Mesenchymal stem cell (in vitro differentiated cells and primary cell): ENCODE results near the gene H2BW2.
"Not testable (repeated sequence)": the region's sequence is repeated elsewhere in the genome, so short reads cannot be mapped to it uniquely, and the experiment has no call there.

Experiments used
- DNase-seq: peaks from one replicate; pipeline ENCODE4 v3.0.0-alpha.2; 2013
- H2AFZ ChIP-seq: one replicate; pipeline ENCODE4 v1.6.1; 2013; ENCODE audit warnings: low read depth, mild to moderate bottlenecking, control low read depth, inconsistent platforms, low read length, moderate library complexity
- H2AK5ac ChIP-seq: 2 replicates; pipeline ENCODE4 v1.6.1; 2013; ENCODE audit warnings: low read length, moderate library complexity, mild to moderate bottlenecking, inconsistent platforms; ENCODE audit not compliant: severe bottlenecking
- H2BK120ac ChIP-seq: one replicate; pipeline ENCODE4 v1.6.1; 2013; ENCODE audit warnings: low read depth, mild to moderate bottlenecking, inconsistent platforms, low read length, moderate library complexity
- H2BK12ac ChIP-seq, 2 experiments: one replicate each; pipeline ENCODE4 v1.6.1; 2013; ENCODE audit warnings: inconsistent platforms in 2 of 2, low read length in 2 of 2, mild to moderate bottlenecking in 2 of 2, moderate library complexity in 2 of 2, control low read depth in 1 of 2
- H2BK15ac ChIP-seq: one replicate; pipeline ENCODE4 v1.6.1; 2013; ENCODE audit warnings: mild to moderate bottlenecking, low read depth, inconsistent platforms; ENCODE audit not compliant: poor library complexity, severe bottlenecking
- H2BK5ac ChIP-seq: 2 replicates; pipeline ENCODE4 v1.6.1; 2013; ENCODE audit warnings: low read depth, mild to moderate bottlenecking, low read length, control low read depth, inconsistent platforms; ENCODE audit not compliant: poor library complexity, severe bottlenecking
- H3K14ac ChIP-seq, 2 experiments: one replicate each; pipeline ENCODE4 v1.6.1; 2013; ENCODE audit warnings: inconsistent platforms in 2 of 2, low read length in 2 of 2, control low read depth in 1 of 2, mild to moderate bottlenecking in 1 of 2, moderate library complexity in 1 of 2
- H3K18ac ChIP-seq, 2 experiments: one replicate each; pipeline ENCODE4 v1.6.1; 2013; ENCODE audit warnings: inconsistent platforms in 2 of 2, low read length in 2 of 2, control low read depth in 1 of 2, low read depth in 1 of 2, mild to moderate bottlenecking in 1 of 2
- H3K23ac ChIP-seq, 2 experiments: one replicate each; pipeline ENCODE4 v1.6.1; 2013; ENCODE audit warnings: inconsistent platforms in 2 of 2, low read length in 2 of 2, mild to moderate bottlenecking in 2 of 2, moderate library complexity in 2 of 2, control low read depth in 1 of 2
- H3K27ac ChIP-seq: 2 replicates; pipeline ENCODE4 v1.5.1; 2013; ENCODE audit warnings: mild to moderate bottlenecking, moderate library complexity, low read length, control low read depth, inconsistent platforms; ENCODE audit not compliant: poor library complexity, severe bottlenecking
- H3K27me3 ChIP-seq, 2 experiments: 2 replicates each; pipeline versions ENCODE4 v1.6.1 to v1.7.0; 2013; ENCODE audit warnings: low read length in 2 of 2, mild to moderate bottlenecking in 2 of 2, moderate library complexity in 2 of 2, control low read depth in 1 of 2, inconsistent platforms in 1 of 2; ENCODE audit not compliant: control insufficient read depth in 1 of 2, insufficient read depth in 1 of 2
- H3K36me3 ChIP-seq, 2 experiments: 2 replicates each; pipeline versions ENCODE4 v1.6.1 to v1.7.0; 2013; ENCODE audit warnings: low read length in 2 of 2, control low read depth in 1 of 2, inconsistent platforms in 1 of 2, low read depth in 1 of 2, mild to moderate bottlenecking in 1 of 2; ENCODE audit not compliant: insufficient read depth in 2 of 2, control insufficient read depth in 1 of 2
- H3K4ac ChIP-seq, 2 experiments: one replicate each; pipeline ENCODE4 v1.6.1; 2013; ENCODE audit warnings: inconsistent platforms in 2 of 2, low read length in 2 of 2, mild to moderate bottlenecking in 2 of 2, moderate library complexity in 2 of 2, control low read depth in 1 of 2, low read depth in 1 of 2
- H3K4me1 ChIP-seq: 2 replicates; pipeline ENCODE4 v1.6.1; 2013; ENCODE audit warnings: low read depth, low read length, control low read depth; ENCODE audit not compliant: control insufficient read depth, insufficient read depth
- H3K4me2 ChIP-seq: 2 replicates; pipeline ENCODE4 v1.6.1; 2013; ENCODE audit warnings: low read length, mild to moderate bottlenecking, inconsistent platforms; ENCODE audit not compliant: poor library complexity, severe bottlenecking
- H3K4me3 ChIP-seq, 2 experiments: 2 replicates each; pipeline versions ENCODE4 v1.5.1 to v1.7.0; 2013; ENCODE audit warnings: low read length in 2 of 2, mild to moderate bottlenecking in 2 of 2, control low read depth in 1 of 2, low read depth in 1 of 2; ENCODE audit not compliant: insufficient read depth in 1 of 2
- H3K79me1 ChIP-seq: replicated peaks from 2 replicates; pipeline ENCODE4 v1.6.1; 2013; ENCODE audit warnings: mild to moderate bottlenecking, control low read depth, low read length, inconsistent platforms; ENCODE audit not compliant: poor library complexity, severe bottlenecking
- H3K9ac ChIP-seq: 2 replicates; pipeline ENCODE4 v1.7.0; 2013; ENCODE audit warnings: mild to moderate bottlenecking, low read length, moderate library complexity
- H3K9me3 ChIP-seq: 2 replicates; pipeline ENCODE4 v1.7.0; 2013; ENCODE audit warnings: mild to moderate bottlenecking, low read length; ENCODE audit not compliant: control insufficient read depth
- H4K8ac ChIP-seq: one replicate; pipeline ENCODE4 v1.6.1; 2013; ENCODE audit warnings: inconsistent platforms, mild to moderate bottlenecking, low read length, moderate library complexity
- H4K91ac ChIP-seq: one replicate; pipeline ENCODE4 v1.6.1; 2013; ENCODE audit warnings: mild to moderate bottlenecking, low read length, inconsistent platforms
- WGBS: methylation state at CpG from one replicate; pipeline ENCODE4 v1.1.7; 2013; ENCODE audit warnings: mixed read lengths; 5-methylcytosine and 5-hydroxymethylcytosine counted together

Gene H2BW2

GRCh38 chrX:104045642-104046041 lies 5.9 kb downstream of the H2BW2 start:
- no peak overlapping the region for H3K4me3 ChIP-seq
- WGBS: 79% methylated on average over 5 of the region's 5 CpGs
- no peak overlapping the region for H3K18ac ChIP-seq
- H3K79me1 ChIP-seq: no peaks in the 10 kb centered on the region
- no peak overlapping the region for H3K9ac ChIP-seq
- no peak overlapping the region for H2BK5ac ChIP-seq
- no peaks in the 10 kb centered on the region for H3K4me1 ChIP-seq
- no peak overlapping the region for H2BK15ac ChIP-seq
- peaks cover 0 to 58% of the 10 kb centered on the region in 2 experiments for H3K27me3 ChIP-seq
- H3K14ac ChIP-seq: no peak overlapping the region
- H2AFZ ChIP-seq: no peak overlapping the region
- H3K4me2 ChIP-seq: no peak overlapping the region
- DNase-seq: no peak
- no peak overlapping the region for H2BK120ac ChIP-seq
- no peaks in the 10 kb centered on the region for H3K36me3 ChIP-seq
- no peak overlapping the region for H2AK5ac ChIP-seq
- H3K4ac ChIP-seq: no peak overlapping the region
- H4K8ac ChIP-seq: no peak overlapping the region
- H4K91ac ChIP-seq: no peak overlapping the region
- peaks cover 2% of the 10 kb centered on the region for H3K9me3 ChIP-seq
- H3K27ac ChIP-seq: no peak overlapping the region
- no peak overlapping the region for H2BK12ac ChIP-seq
- H3K23ac ChIP-seq: no peak overlapping the region

- Histone ChIP-seq H3K4me1 (no peaks in the 10 kb centered on the region), H2AFZ (no peak overlapping the region)
Observed at GRCh38 chrX:104047171-104047570, 7.4 kb downstream of the H2BW2 start.

GRCh38 chrX:104054956-104055355 lies 15.2 kb downstream of the H2BW2 start:
- H3K4me1 ChIP-seq, H2BK120ac ChIP-seq, H3K9ac ChIP-seq, H3K18ac ChIP-seq, H2BK12ac ChIP-seq, H3K4ac ChIP-seq, H3K27ac ChIP-seq, H3K4me3 ChIP-seq, H3K79me1 ChIP-seq, DNase-seq, H2AK5ac ChIP-seq, H3K14ac ChIP-seq, H2BK5ac ChIP-seq, H2BK15ac ChIP-seq, H3K23ac ChIP-seq, H3K9me3 ChIP-seq, H3K27me3 ChIP-seq, H2AFZ ChIP-seq, H4K8ac ChIP-seq, H3K4me2 ChIP-seq, H3K36me3 ChIP-seq, H4K91ac ChIP-seq: not testable (repeated sequence)
- WGBS: no CpG with 5 or more reads among the region's 13 CpGs

More at GRCh38 chrX:104047171-104047570, 7.4 kb downstream of the H2BW2 start:
- no peaks in the 10 kb centered on the region for H3K79me1 ChIP-seq
- H3K4me3 ChIP-seq: no peak overlapping the region
- H3K14ac ChIP-seq: no peak overlapping the region
- no peak overlapping the region for H4K8ac ChIP-seq
- H3K27me3 ChIP-seq: peaks cover 0 to 57% of the 10 kb centered on the region in 2 experiments
- H3K27ac ChIP-seq: no peak overlapping the region
- H2BK12ac ChIP-seq: no peak overlapping the region
- H2BK120ac ChIP-seq: no peak overlapping the region
- H4K91ac ChIP-seq: no peak overlapping the region
- H3K4me2 ChIP-seq: no peak overlapping the region
- 88% methylated on average over 13 of the region's 13 CpGs for WGBS
- H2AK5ac ChIP-seq: no peak overlapping the region
- H3K18ac ChIP-seq: no peak overlapping the region
- H2BK15ac ChIP-seq: no peak overlapping the region
- H3K4ac ChIP-seq: no peak overlapping the region
- peaks cover 2% of the 10 kb centered on the region for H3K9me3 ChIP-seq
- no peaks in the 10 kb centered on the region for H3K36me3 ChIP-seq
- DNase-seq: no peak
- H2BK5ac ChIP-seq: no peak overlapping the region
- H3K23ac ChIP-seq: no peak overlapping the region
- H3K9ac ChIP-seq: no peak overlapping the region

- not testable (repeated sequence) for H3K27me3 ChIP-seq, H3K9me3 ChIP-seq, H3K4me2 ChIP-seq, H4K8ac ChIP-seq, H3K4me1 ChIP-seq, H2BK120ac ChIP-seq, H3K4me3 ChIP-seq, DNase-seq, H3K36me3 ChIP-seq, H3K79me1 ChIP-seq, H3K23ac ChIP-seq, H3K9ac ChIP-seq, H2AK5ac ChIP-seq, H3K4ac ChIP-seq, H3K18ac ChIP-seq, H2BK12ac ChIP-seq, H2AFZ ChIP-seq, H3K14ac ChIP-seq, H2BK15ac ChIP-seq, H3K27ac ChIP-seq, H4K91ac ChIP-seq, H2BK5ac ChIP-seq
- no CpG with 5 or more reads among the region's 18 CpGs for WGBS
Observed at GRCh38 chrX:104062636-104063035, 22.9 kb downstream of the H2BW2 start.
